Measurements from ENCODE around the gene FBXW8.

DNA sequence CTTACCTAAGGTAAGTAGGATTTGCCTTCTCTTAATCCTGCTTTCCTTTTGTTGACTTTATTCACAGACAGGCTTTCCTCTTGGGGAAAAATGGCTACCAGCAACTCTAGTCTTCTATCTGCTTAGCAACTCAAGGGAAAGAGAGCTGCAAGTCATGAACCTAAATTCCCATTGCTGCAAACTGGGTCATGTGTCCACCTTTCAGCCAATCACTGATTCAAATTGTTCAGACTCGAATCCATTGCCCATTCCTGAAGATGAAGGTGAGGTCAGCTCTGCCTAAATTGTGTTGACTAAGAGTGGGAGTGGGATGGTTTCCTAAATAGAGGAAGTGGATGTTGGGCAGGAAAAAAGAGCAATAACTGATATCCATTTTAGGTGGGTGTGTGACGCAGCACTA, 7.7 kb downstream of the FBXW8 start:
- TF ChIP-seq, protein P1, sequence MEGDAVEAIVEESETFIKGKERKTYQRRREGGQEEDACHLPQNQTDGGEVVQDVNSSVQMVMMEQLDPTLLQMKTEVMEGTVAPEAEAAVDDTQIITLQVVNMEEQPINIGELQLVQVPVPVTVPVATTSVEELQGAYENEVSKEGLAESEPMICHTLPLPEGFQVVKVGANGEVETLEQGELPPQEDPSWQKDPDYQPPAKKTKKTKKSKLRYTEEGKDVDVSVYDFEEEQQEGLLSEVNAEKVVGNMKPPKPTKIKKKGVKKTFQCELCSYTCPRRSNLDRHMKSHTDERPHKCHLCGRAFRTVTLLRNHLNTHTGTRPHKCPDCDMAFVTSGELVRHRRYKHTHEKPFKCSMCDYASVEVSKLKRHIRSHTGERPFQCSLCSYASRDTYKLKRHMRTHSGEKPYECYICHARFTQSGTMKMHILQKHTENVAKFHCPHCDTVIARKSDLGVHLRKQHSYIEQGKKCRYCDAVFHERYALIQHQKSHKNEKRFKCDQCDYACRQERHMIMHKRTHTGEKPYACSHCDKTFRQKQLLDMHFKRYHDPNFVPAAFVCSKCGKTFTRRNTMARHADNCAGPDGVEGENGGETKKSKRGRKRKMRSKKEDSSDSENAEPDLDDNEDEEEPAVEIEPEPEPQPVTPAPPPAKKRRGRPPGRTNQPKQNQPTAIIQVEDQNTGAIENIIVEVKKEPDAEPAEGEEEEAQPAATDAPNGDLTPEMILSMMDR (IDR thresholded peaks at IDR 0.05) = no peak
- TF ChIP-seq POLR2A (IDR thresholded peaks at IDR 0.05) = no peak
